NCI-H510A treated with DMSO at 0.1 percent for 48 hours (cell line): ENCODE measurements around the gene TMEM30A.

Experiments
- DNase-seq: peaks from one replicate; lab custom pipeline; 2025; lab: John Stamatoyannopoulos, UW

TMEM30A gene

GRCh38 chr6:75284632-75285282, at the start of gene TMEM30A:
Gene TMEM30A (minus strand): TSS chr6:75284792. CDS start chr6:75284638, 154 bp downstream.
- peak; percentile 95 for DNase-seq

GRCh38 chr6:75333676-75334200, 49.1 kb upstream of the TMEM30A start:
- DNase-seq = no peak

- no peak for DNase-seq
These were observed 46.6 kb upstream of the TMEM30A start for GRCh38 chr6:75331151-75331550.

GRCh38 chr6:75329703-75330102, 45.1 kb upstream of the TMEM30A start:
- no peak for DNase-seq

- DNase-seq = no peak
These were observed 43.2 kb upstream of the TMEM30A start for GRCh38 chr6:75327807-75328206.

- DNase-seq = no peak
These were observed 42.1 kb upstream of the TMEM30A start for GRCh38 chr6:75326557-75327258.

GRCh38 chr6:75318900-75319299, 34.3 kb upstream of the TMEM30A start:
- DNase-seq = no peak

GRCh38 chr6:75317503-75318206, 33.1 kb upstream of the TMEM30A start:
- no peak for DNase-seq

- DNase-seq = no peak
These were observed 31.4 kb upstream of the TMEM30A start for GRCh38 chr6:75315978-75316377.

GRCh38 chr6:75308250-75308988, 23.8 kb upstream of the TMEM30A start:
- no peak for DNase-seq

GRCh38 chr6:75307364-75308004, 22.9 kb upstream of the TMEM30A start:
- no peak for DNase-seq

- no peak for DNase-seq
These were observed 21.5 kb upstream of the TMEM30A start for GRCh38 chr6:75306064-75306463.

GRCh38 chr6:75305573-75305972, 21.0 kb upstream of the TMEM30A start:
- no peak for DNase-seq

- DNase-seq = no peak
These were observed 17.7 kb upstream of the TMEM30A start for GRCh38 chr6:75302280-75302679.

GRCh38 chr6:75301537-75301936, 16.9 kb upstream of the TMEM30A start:
- no peak for DNase-seq

GRCh38 chr6:75301088-75301487, 16.5 kb upstream of the TMEM30A start:
- no peak for DNase-seq

GRCh38 chr6:75300531-75300855, 15.9 kb upstream of the TMEM30A start:
- no peak for DNase-seq

GRCh38 chr6:75299801-75300530, 15.4 kb upstream of the TMEM30A start:
- no peak for DNase-seq

GRCh38 chr6:75296811-75297779, 12.5 kb upstream of the TMEM30A start:
- peak; percentile 45 for DNase-seq

GRCh38 chr6:75292555-75292954, 8.0 kb upstream of the TMEM30A start:
- DNase-seq = no peak
